Erythroblast (primary cell): ENCODE data around the gene CRY1.

ENCODE experiments used
- DNase-seq, 2 experiments: peaks; one replicate each; lab custom pipeline; 2025; lab: John Stamatoyannopoulos, UW
- GATA1 ChIP-seq: IDR thresholded peaks from 2 replicates; pipeline ENCODE4 v1.6.1; 2011; ENCODE audit warnings: low read depth, mild to moderate bottlenecking, control low read depth, low read length, moderate library complexity
- POLR2A ChIP-seq: IDR thresholded peaks from 2 replicates; pipeline ENCODE4 v1.6.1; 2011; ENCODE audit warnings: mild to moderate bottlenecking, low read length

Gene CRY1

DNA sequence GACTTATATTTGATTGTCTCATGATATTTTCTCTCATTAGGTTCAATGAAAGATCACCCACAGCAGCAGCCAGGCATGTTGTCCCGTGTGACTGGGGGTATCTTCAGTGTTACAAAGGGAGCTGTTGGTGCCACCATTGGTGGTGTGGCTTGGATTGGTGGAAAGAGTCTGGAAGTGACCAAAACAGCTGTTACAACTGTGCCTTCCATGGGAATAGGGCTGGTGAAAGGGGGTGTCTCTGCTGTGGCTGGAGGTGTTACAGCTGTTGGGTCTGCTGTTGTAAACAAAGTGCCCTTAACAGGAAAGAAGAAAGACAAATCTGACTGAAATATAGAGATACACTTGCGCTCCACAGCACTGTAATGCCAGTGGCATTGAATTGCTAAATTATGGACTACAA lies 122.3 kb downstream of the CRY1 start:
- TF ChIP-seq GATA1 = no peak
- TF ChIP-seq POLR2A = no peak
- DNase-seq = no peak

GRCh38 chr12:106964526-106964925 lies 128.8 kb downstream of the CRY1 start:
- TF ChIP-seq GATA1 = no peak
- TF ChIP-seq POLR2A = no peak
- DNase-seq = no peak

GRCh38 chr12:106962286-106962685 lies 131.1 kb downstream of the CRY1 start:
- TF ChIP-seq GATA1 (no peak), POLR2A (no peak)

DNA sequence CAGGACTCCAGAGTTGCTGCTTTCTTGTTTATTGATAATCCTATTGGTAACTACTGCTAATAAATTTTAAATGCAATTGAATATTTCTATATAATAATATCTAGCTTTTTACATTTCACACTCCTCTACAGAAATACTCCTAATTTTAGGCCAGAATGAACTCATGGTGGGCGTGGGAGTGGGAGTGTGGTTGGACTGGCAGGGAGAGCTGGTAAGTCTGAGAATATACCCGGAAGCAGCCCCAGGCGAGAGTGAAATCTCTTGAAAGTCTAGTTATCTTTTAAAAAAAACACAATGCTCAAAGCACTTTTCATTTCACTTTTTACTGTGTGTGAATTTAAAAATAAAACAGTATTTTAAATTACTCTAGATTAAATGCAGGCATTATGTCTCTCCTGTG lies 132.9 kb downstream of the CRY1 start:
- DNase-seq = no peak
- TF ChIP-seq GATA1 (no peak), POLR2A (no peak)

More at GRCh38 chr12:106962286-106962685, 131.1 kb downstream of the CRY1 start:
- no peak for DNase-seq

DNA sequence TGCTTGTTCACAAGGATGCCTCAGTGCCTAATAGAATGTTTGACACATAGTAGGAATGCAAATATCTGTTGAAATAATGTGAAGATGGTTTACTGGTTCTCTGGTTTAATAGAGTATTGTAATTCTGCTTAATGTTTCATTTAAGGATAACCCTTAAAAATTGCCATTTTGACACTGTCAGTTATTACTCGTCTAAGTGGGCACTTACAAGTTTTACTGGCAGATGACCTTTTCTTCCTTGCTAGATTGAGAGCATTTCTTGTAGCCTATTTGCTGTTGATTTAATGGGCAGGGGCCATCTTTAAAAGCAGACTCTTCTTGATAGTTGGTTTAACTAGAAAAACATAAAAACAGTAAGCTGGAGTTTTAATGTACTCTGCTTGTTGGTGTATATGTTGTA lies 135.8 kb downstream of the CRY1 start:
- peak in 1 of 2 experiments; percentile 6 for DNase-seq
- TF ChIP-seq GATA1 (no peak), POLR2A (no peak)

- TF ChIP-seq POLR2A (peak; percentile 26), GATA1 (no peak)
- DNase-seq = peak; percentile 72 to 73
These were observed 137.2 kb downstream of the CRY1 start for GRCh38 chr12:106956048-106956578.

- DNase-seq = peak; percentile 95
- TF ChIP-seq GATA1 (no peak), POLR2A (peak; percentile 51)
These were observed 137.8 kb downstream of the CRY1 start, which contains the start of gene TMEM263 for GRCh38 chr12:106955377-106956047. Gene TMEM263 (plus strand): TSS chr12:106955907. CDS start chr12:106967117, 11,210 bp downstream.

GRCh38 chr12:106954462-106955376 lies 138.6 kb downstream of the CRY1 start:
- TF ChIP-seq POLR2A (no peak), GATA1 (no peak)
- peak; percentile 38 to 57 for DNase-seq

DNA sequence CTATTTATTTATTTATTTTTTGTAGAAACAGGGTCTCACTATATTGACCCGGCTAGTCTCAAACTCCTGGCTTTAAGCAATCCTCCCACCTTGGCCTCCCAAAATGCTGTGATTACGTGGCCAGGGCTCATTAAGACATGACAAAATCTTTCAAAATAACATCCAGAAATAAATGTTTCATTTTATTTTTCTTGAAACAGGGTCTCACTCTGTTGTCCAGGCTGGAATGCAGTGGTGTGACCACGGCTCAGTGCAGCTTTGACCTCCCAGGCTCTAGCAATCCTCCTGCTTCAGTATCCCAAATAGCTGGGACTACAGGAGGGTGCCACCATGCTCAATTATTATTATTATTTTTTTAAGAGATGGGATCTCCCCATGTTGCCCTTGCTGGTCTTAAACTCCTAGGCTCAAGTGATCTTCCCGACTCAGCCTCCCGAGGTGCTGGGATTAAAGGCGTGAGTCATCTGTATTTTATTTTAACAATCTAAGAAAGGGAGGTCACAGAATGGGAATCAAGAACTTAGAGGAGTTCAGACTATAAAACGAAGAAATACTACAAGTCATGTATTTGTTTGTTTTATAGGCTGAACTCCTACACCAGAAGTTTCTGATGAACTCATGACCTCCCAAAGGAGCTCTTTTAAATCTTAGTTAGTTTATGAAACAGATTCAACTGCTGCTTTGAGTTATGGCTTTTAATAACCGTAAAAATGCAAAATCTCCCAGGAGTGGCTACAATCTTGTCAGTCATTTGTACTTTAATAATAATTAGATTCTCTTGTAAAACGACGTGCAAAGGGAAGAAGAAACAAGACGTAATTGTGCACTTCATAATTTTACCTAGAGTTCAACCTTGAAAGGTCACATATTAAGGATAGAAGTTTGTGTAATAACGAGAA lies 139.7 kb downstream of the CRY1 start:
- TF ChIP-seq GATA1 = no peak
- no peak for TF ChIP-seq POLR2A
- no peak for DNase-seq

- no peak for TF ChIP-seq GATA1
- no peak for TF ChIP-seq POLR2A
These were observed 142.8 kb downstream of the CRY1 start for GRCh38 chr12:106950591-106950990.

DNA sequence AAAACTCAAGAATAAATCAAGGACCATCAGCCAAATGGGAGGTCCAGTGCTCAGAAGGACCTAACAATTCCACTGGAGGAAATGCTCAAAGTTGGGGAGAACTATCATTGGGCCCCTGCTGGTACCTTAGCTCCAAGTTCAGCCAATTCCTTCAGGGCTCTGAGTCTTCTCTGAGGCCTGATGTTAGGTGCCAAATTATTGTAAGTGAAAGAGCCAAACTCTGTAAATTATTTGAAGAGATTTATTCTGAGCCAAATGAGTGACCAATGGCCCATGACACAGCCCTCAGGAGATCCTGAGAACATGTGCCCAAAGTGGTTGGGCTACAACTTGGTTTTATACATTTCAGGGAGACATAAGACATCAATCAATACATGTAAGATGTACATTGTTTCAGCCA lies 145.9 kb downstream of the CRY1 start:
- DNase-seq = no peak
- TF ChIP-seq POLR2A (no peak), GATA1 (no peak)

More at GRCh38 chr12:106950591-106950990, 142.8 kb downstream of the CRY1 start:
- no peak for DNase-seq

GRCh38 chr12:106945261-106945851 lies 148.0 kb downstream of the CRY1 start:
- TF ChIP-seq POLR2A (no peak), GATA1 (no peak)
- DNase-seq = peak; percentile 45 to 67
